Mesendoderm (in vitro differentiated cells): ENCODE data around the gene ZNF350.
"Not testable (repeated sequence)": the region's sequence is repeated elsewhere in the genome, so short reads cannot be mapped to it uniquely, and the experiment has no call there.

Experiments used
- DNase-seq: peaks from one replicate; pipeline ENCODE4 v3.0.0; 2013
- H2AK5ac ChIP-seq: 2 replicates; pipeline ENCODE4 v1.6.1; 2013; ENCODE audit warnings: low read length, inconsistent platforms
- H2BK120ac ChIP-seq: 2 replicates; pipeline ENCODE4 v1.6.1; 2013; ENCODE audit warnings: low read depth, mild to moderate bottlenecking, low read length, moderate library complexity, mixed read lengths
- H2BK15ac ChIP-seq: replicated peaks from 2 replicates; pipeline ENCODE4 v1.6.1; 2013; ENCODE audit warnings: low read depth, mild to moderate bottlenecking, moderate library complexity
- H2BK5ac ChIP-seq: 2 replicates; pipeline ENCODE4 v1.6.1; 2013; ENCODE audit warnings: low read length, inconsistent platforms
- H3K18ac ChIP-seq: 2 replicates; pipeline ENCODE4 v1.6.1; 2013; ENCODE audit warnings: mild to moderate bottlenecking, low read length, mixed read lengths
- H3K23ac ChIP-seq: one replicate; pipeline ENCODE4 v1.6.1; 2013; ENCODE audit warnings: low read length
- H3K27ac ChIP-seq: 2 replicates; pipeline ENCODE4 v1.5.1; 2013; ENCODE audit warnings: low read depth, mild to moderate bottlenecking, inconsistent platforms, low read length, moderate library complexity
- H3K27me3 ChIP-seq: 2 replicates; pipeline ENCODE4 v1.6.1; 2013; ENCODE audit warnings: low read length, control low read depth, mild to moderate bottlenecking, inconsistent platforms; ENCODE audit not compliant: insufficient read depth, poor library complexity
- H3K36me3 ChIP-seq: 2 replicates; pipeline ENCODE4 v1.6.1; 2013; ENCODE audit warnings: low read length, inconsistent platforms; ENCODE audit not compliant: control insufficient read depth, insufficient read depth
- H3K4ac ChIP-seq: one replicate; pipeline ENCODE4 v1.6.1; 2013; ENCODE audit warnings: low read depth, mild to moderate bottlenecking, low read length, moderate library complexity
- H3K4me1 ChIP-seq: 2 replicates; pipeline ENCODE4 v1.6.1; 2013; ENCODE audit warnings: low read depth, low read length, inconsistent platforms; ENCODE audit not compliant: control insufficient read depth
- H3K4me2 ChIP-seq: 2 replicates; pipeline ENCODE4 v1.6.1; 2013; ENCODE audit warnings: low read length
- H3K4me3 ChIP-seq: 2 replicates; pipeline ENCODE4 v1.5.1; 2013; ENCODE audit warnings: mild to moderate bottlenecking, low read length
- H3K56ac ChIP-seq: one replicate; pipeline ENCODE4 v1.6.1; 2013; ENCODE audit warnings: low read length
- H3K79me1 ChIP-seq: 2 replicates; pipeline ENCODE4 v1.6.1; 2013; ENCODE audit warnings: low read length, inconsistent platforms
- H3K79me2 ChIP-seq: 2 replicates; pipeline ENCODE4 v1.6.1; 2013; ENCODE audit warnings: mild to moderate bottlenecking, low read length; ENCODE audit not compliant: control insufficient read depth, insufficient read depth
- H3K9ac ChIP-seq: 2 replicates; pipeline ENCODE4 v1.6.1; 2013; ENCODE audit warnings: low read length, inconsistent platforms
- H4K5ac ChIP-seq: one replicate; pipeline ENCODE4 v1.6.1; 2013; ENCODE audit warnings: low read length
- H4K8ac ChIP-seq: one replicate; pipeline ENCODE4 v1.6.1; 2013; ENCODE audit warnings: low read depth, mild to moderate bottlenecking, control low read depth, low read length, moderate library complexity
- WGBS: extraction: QIAGEN DNeasy Blood & Tissue Kit; methylation state at CpG from one replicate; pipeline ENCODE4 v1.1.7; 2013; ENCODE audit warnings: low lambda C conversion rate, missing lambda C conversion rate; ENCODE audit not compliant: insufficient coverage; ENCODE audit errors: extremely low coverage; 5-methylcytosine and 5-hydroxymethylcytosine counted together

ZNF350 gene

GRCh38 chr19:51977346-51977745, 9.3 kb downstream of the ZNF350 start:
- no CpG with 5 or more reads among the region's 7 CpGs for WGBS
- Histone ChIP-seq H3K56ac (no peak overlapping the region), H2BK15ac (no peak overlapping the region), H3K4me2 (no peak overlapping the region), H2BK5ac (no peak overlapping the region), H3K4ac (no peak overlapping the region), H3K4me1 (no peaks in the 10 kb centered on the region), H3K9ac (no peak overlapping the region), H3K79me1 (no peaks in the 10 kb centered on the region), H4K8ac (no peak overlapping the region), H3K23ac (no peak overlapping the region), H3K36me3 (peaks cover 4% of the 10 kb centered on the region), H3K18ac (no peak overlapping the region), H3K27ac (no peak overlapping the region), H3K27me3 (no peaks in the 10 kb centered on the region), H3K4me3 (no peak overlapping the region), H3K79me2 (peaks cover 2% of the 10 kb centered on the region), H2BK120ac (no peak overlapping the region), H2AK5ac (no peak overlapping the region), H4K5ac (no peak overlapping the region)
- DNase-seq, result no peak

DNA sequence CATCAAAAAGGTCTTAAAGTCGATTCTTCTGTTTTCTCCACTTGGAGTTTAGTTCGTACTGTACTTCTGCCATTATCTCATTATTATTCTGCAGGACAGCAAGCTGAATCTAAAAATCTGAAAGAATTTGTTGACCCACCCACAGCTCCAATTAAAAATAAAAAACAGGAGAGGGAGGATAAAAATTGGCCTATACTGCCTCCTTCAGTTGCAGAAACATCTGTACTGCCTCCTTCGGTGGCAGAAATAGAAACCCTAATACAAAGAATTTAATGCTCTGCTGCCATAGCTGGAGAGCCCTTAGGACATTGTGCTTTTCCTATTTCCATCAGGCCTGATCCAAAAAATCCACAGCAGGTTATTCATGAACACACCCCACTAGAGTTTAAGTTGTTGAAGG, 9.8 kb downstream of the ZNF350 start:
- Histone ChIP-seq H3K27me3 (no peaks in the 10 kb centered on the region), H4K5ac (no peak overlapping the region), H3K4me1 (no peaks in the 10 kb centered on the region), H3K4me3 (no peak overlapping the region), H2AK5ac (no peak overlapping the region), H2BK5ac (no peak overlapping the region), H3K18ac (no peak overlapping the region), H3K9ac (no peak overlapping the region), H2BK15ac (no peak overlapping the region), H2BK120ac (no peak overlapping the region), H3K79me2 (peaks cover 2% of the 10 kb centered on the region), H3K4me2 (no peak overlapping the region), H3K23ac (no peak overlapping the region), H3K79me1 (no peaks in the 10 kb centered on the region), H4K8ac (no peak overlapping the region), H3K56ac (no peak overlapping the region), H3K36me3 (peaks cover 4% of the 10 kb centered on the region), H3K27ac (no peak overlapping the region), H3K4ac (no peak overlapping the region)
- no peak for DNase-seq
- no CpG with 5 or more reads among the region's 3 CpGs for WGBS

- WGBS, result no CpG with 5 or more reads among the region's 17 CpGs
Measured at GRCh38 chr19:51975787-51976186, 10.9 kb downstream of the ZNF350 start.

DNA sequence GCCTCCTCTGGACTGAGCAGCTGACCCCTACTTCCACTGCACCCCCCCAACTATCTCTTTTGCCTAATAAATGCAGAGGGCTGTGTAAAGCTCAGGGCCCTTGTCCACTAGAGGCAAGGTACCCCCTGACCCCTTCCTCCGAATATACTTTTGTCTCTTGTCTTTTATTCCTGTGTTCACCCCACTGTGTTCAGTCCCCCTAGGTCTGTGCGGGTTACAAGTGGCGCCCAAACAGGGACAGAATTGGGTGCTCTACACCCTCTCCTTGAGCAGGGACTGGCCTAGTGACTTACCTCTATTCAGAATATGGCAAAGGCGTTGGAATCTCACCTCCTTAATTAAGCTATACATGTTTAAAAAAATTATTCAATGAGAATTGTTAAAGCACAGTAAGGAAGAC, 15.0 kb downstream of the ZNF350 start:
- no peak overlapping the region for H3K4ac ChIP-seq
- WGBS, result no CpG with 5 or more reads among the region's 4 CpGs
- H3K56ac ChIP-seq, result no peak overlapping the region
- no peak overlapping the region for H4K8ac ChIP-seq
- no peak overlapping the region for H2BK5ac ChIP-seq
- no peaks in the 10 kb centered on the region for H3K4me1 ChIP-seq
- no peak overlapping the region for H2BK15ac ChIP-seq
- no peaks in the 10 kb centered on the region for H3K79me2 ChIP-seq
- H3K18ac ChIP-seq, result no peak overlapping the region
- no peaks in the 10 kb centered on the region for H3K27me3 ChIP-seq
- no peaks in the 10 kb centered on the region for H3K79me1 ChIP-seq
- no peak overlapping the region for H3K9ac ChIP-seq
- no peak overlapping the region for H3K23ac ChIP-seq
- H2BK120ac ChIP-seq, result no peak overlapping the region
- H3K4me2 ChIP-seq, result no peak overlapping the region
- no peak overlapping the region for H2AK5ac ChIP-seq
- peak; percentile 66 for DNase-seq
- no peak overlapping the region for H3K4me3 ChIP-seq
- peaks cover 10% of the 10 kb centered on the region for H3K36me3 ChIP-seq
- H3K27ac ChIP-seq, result no peak overlapping the region
- no peak overlapping the region for H4K5ac ChIP-seq

More at GRCh38 chr19:51975787-51976186, 10.9 kb downstream of the ZNF350 start:
- not testable (repeated sequence) for H4K5ac ChIP-seq, H3K27me3 ChIP-seq, H3K79me1 ChIP-seq, H3K18ac ChIP-seq, H4K8ac ChIP-seq, H3K4ac ChIP-seq, H3K36me3 ChIP-seq, H2BK120ac ChIP-seq, H2AK5ac ChIP-seq, H2BK15ac ChIP-seq, DNase-seq, H3K4me3 ChIP-seq, H3K23ac ChIP-seq, H3K4me2 ChIP-seq, H3K9ac ChIP-seq, H3K27ac ChIP-seq, H2BK5ac ChIP-seq, H3K56ac ChIP-seq, H3K79me2 ChIP-seq, H3K4me1 ChIP-seq

GRCh38 chr19:51970718-51971117, 15.9 kb downstream of the ZNF350 start:
- Histone ChIP-seq H3K18ac (no peak overlapping the region), H2AK5ac (no peak overlapping the region), H3K4me2 (no peak overlapping the region), H3K4ac (no peak overlapping the region), H4K8ac (no peak overlapping the region), H3K79me2 (no peaks in the 10 kb centered on the region), H3K79me1 (no peaks in the 10 kb centered on the region), H2BK5ac (no peak overlapping the region), H3K23ac (no peak overlapping the region), H4K5ac (no peak overlapping the region), H2BK120ac (no peak overlapping the region), H3K27me3 (no peaks in the 10 kb centered on the region), H3K9ac (no peak overlapping the region), H3K4me1 (no peaks in the 10 kb centered on the region), H3K4me3 (peak overlapping the region; percentile 28), H3K36me3 (peaks cover 10% of the 10 kb centered on the region), H2BK15ac (no peak overlapping the region), H3K27ac (no peak overlapping the region), H3K56ac (no peak overlapping the region)
- DNase-seq, result no peak
- WGBS, result no CpG with 5 or more reads among the region's 1 CpG

- Histone ChIP-seq H3K4me3 (no peak overlapping the region), H3K36me3 (peaks cover 4% of the 10 kb centered on the region), H3K4me1 (peaks cover 2% of the 10 kb centered on the region), H3K56ac (no peak overlapping the region), H3K23ac (no peak overlapping the region), H3K27ac (no peak overlapping the region), H3K27me3 (no peaks in the 10 kb centered on the region), H3K18ac (no peak overlapping the region), H3K79me2 (no peaks in the 10 kb centered on the region), H2BK15ac (no peak overlapping the region), H2BK5ac (no peak overlapping the region), H3K4me2 (no peak overlapping the region), H2AK5ac (no peak overlapping the region), H3K79me1 (no peaks in the 10 kb centered on the region), H4K5ac (no peak overlapping the region), H3K9ac (no peak overlapping the region), H2BK120ac (no peak overlapping the region), H4K8ac (no peak overlapping the region), H3K4ac (no peak overlapping the region)
- no CpG with 5 or more reads among the region's 5 CpGs for whole genome bisulfite sequencing
- no peak for DNase-seq
Measured at GRCh38 chr19:51965583-51965982, 21.1 kb downstream of the ZNF350 start.
